Fibroblast of skin of right quadriceps (primary cell): Measurements from ENCODE around the gene FAM171A1.
"Not testable (repeated sequence)": the region's sequence is repeated elsewhere in the genome, so short reads cannot be mapped to it uniquely, and the experiment has no call there.

ENCODE experiments used
- DNase-seq: peaks from one replicate; pipeline ENCODE4 v3.0.0-alpha.2; 2013

Gene FAM171A1

GRCh38 chr10:15342970-15343369, 28.1 kb downstream of the FAM171A1 start:
- DNase-seq: no peak

- DNase-seq: no peak
Measured at GRCh38 chr10:15341502-15342128, 29.5 kb downstream of the FAM171A1 start.

- peak; percentile 37 for DNase-seq
Measured at GRCh38 chr10:15339892-15340291, 31.2 kb downstream of the FAM171A1 start.

- not testable (repeated sequence) for DNase-seq
Measured at GRCh38 chr10:15337441-15337923, 33.6 kb downstream of the FAM171A1 start.

- DNase-seq: no peak
Measured at GRCh38 chr10:15336211-15336610, 34.9 kb downstream of the FAM171A1 start.

- DNase-seq: no peak
Measured at GRCh38 chr10:15335508-15335907, 35.6 kb downstream of the FAM171A1 start.

GRCh38 chr10:15334650-15335323, 36.3 kb downstream of the FAM171A1 start:
- DNase-seq: no peak

- peak; percentile 25 for DNase-seq
Measured at GRCh38 chr10:15333909-15334649, 37.0 kb downstream of the FAM171A1 start.

GRCh38 chr10:15333181-15333580, 37.9 kb downstream of the FAM171A1 start:
- not testable (repeated sequence) for DNase-seq

GRCh38 chr10:15331461-15331860, 39.6 kb downstream of the FAM171A1 start:
- no peak for DNase-seq

- no peak for DNase-seq
Measured at GRCh38 chr10:15329437-15329836, 41.7 kb downstream of the FAM171A1 start.

- no peak for DNase-seq
Measured at GRCh38 chr10:15325944-15326284, 45.2 kb downstream of the FAM171A1 start.

GRCh38 chr10:15325243-15325943, 45.7 kb downstream of the FAM171A1 start:
- peak; percentile 70 for DNase-seq

GRCh38 chr10:15324611-15325010, 46.5 kb downstream of the FAM171A1 start:
- DNase-seq: peak; percentile 78

GRCh38 chr10:15324113-15324512, 47.0 kb downstream of the FAM171A1 start:
- peak; percentile 36 for DNase-seq

- no peak for DNase-seq
Measured at GRCh38 chr10:15322356-15322755, 48.7 kb downstream of the FAM171A1 start.

GRCh38 chr10:15321431-15322341, 49.4 kb downstream of the FAM171A1 start:
- DNase-seq: peak; percentile 71

- DNase-seq: peak; percentile 42
Measured at GRCh38 chr10:15320522-15321203, 50.4 kb downstream of the FAM171A1 start.

- no peak for DNase-seq
Measured at GRCh38 chr10:15320118-15320517, 51.0 kb downstream of the FAM171A1 start.

- DNase-seq: no peak
Measured at GRCh38 chr10:15316871-15317464, 54.1 kb downstream of the FAM171A1 start.

- DNase-seq: no peak
Measured at GRCh38 chr10:15316145-15316544, 54.9 kb downstream of the FAM171A1 start.
